Measurements from ENCODE around the gene DEFB112. TPM values are rescaled to one million over a fixed set of nuclear protein-coding genes. Genes with fewer than 3 reads are reported as not detected.

The DEFB112 gene
- total RNA-seq, 1 experiment from 2014 or later, result not detected

DNA sequence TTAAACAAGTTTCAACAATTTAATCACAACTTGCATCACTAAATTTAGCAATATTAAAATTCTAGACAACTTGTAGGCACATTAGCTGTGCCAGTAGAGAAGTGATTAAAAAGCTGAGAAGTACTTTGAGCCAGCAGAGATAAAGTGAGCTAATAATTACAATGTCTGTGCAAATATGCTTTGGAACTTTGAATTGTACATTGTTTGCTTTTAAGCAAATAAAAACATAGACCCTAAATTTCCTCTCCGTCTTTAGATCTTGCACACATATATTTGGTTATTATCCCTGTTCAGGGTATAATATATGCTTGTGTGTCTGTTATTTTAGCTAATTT, 44.2 kb upstream of the DEFB112 start:
- ChIA-PET POLR2A (no interaction called here), CTCF (no interaction called here)
- intact Hi-C loops (cut with micrococcal nuclease; ENCODE audit: unreplicated experiment) (no loop called here), in situ Hi-C loops (cut with HindIII; ENCODE audit: low pct_unique_long_range_greater_than_20kb, low sequenced_read_pairs) (no loop called here)
- H3K27ac ChIP-seq (ENCODE audit: low read length), result no peak overlapping the region
- no peak for DNase-seq (ENCODE audit: low read depth, low spot score)
- TF ChIP-seq TCF7L2 (IDR thresholded peaks at IDR 0.05; ENCODE audit: low read depth, low read length) (no peak), SIN3A (IDR thresholded peaks at IDR 0.05; ENCODE audit: borderline replicate concordance, insufficient read depth, low read depth, low read length) (no peak)
- H3K27me3 ChIP-seq (ENCODE audit: control insufficient read depth, insufficient read depth, low read length), result no peaks in the 10 kb centered on the region
- no peaks in the 10 kb centered on the region for H3K9me3 ChIP-seq (ENCODE audit: control insufficient read depth, insufficient read depth, low read depth, low read length)
- no TSS peak for BruUV-seq (replicated peaks)
- no peak for ATAC-seq
- no peaks in the 10 kb centered on the region for H3K36me3 ChIP-seq (ENCODE audit: control insufficient read depth, insufficient read depth, low read length)
- no peaks in the 10 kb centered on the region for H3K4me1 ChIP-seq (ENCODE audit: control insufficient read depth, insufficient read depth, low read length)
- H3K4me3 ChIP-seq (ENCODE audit: low read depth in 2 of 2, low read length in 2 of 2), result no peak overlapping the region

DNA sequence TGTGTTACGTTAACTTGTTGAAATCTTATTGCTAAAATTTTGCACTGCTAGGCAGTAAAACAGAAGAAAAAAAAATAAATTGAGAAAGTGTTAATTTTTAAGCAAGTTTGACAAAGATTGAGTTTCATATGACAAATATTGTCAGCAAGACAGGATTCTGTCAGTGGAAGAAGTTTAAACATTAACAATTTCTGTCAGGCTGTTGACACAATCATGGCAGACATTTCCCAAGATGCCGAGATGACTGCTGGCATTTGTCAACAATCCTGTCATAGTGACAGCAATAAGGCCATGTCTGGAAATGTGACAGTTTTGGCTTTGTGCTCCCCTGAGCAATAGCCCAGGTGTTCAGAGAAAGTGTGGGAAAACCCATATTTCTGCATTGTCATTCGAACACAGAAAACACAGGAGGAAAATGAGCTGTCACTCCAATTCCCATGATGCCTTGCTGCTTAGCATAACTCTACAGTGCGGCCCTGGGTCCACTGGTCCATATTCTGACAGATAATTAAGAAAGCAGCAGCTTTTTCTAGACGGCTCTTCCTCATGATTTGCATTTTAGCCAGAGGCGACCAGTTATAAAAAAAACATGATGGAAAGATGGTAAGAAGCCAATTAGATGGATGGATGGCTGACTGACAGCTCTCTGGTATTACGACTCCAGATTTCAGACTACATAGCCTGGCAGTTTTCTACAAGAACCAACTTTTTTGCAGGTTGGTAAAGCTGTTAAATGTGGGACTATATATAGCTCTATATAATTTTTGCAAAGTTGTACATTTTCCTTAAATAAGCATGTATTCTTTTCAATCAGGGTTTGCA, 43.6 kb upstream of the DEFB112 start:
- POLR2A ChIA-PET, result no interaction called here
- Histone ChIP-seq H3K4me1 (ENCODE audit: control insufficient read depth, insufficient read depth, low read length) (no peaks in the 10 kb centered on the region), H3K27ac (ENCODE audit: low read length) (no peak overlapping the region), H3K4me3 (ENCODE audit: low read depth in 2 of 2, low read length in 2 of 2) (no peak overlapping the region), H3K9me3 (ENCODE audit: control insufficient read depth, insufficient read depth, low read depth, low read length) (no peaks in the 10 kb centered on the region), H3K27me3 (ENCODE audit: control insufficient read depth, insufficient read depth, low read length) (no peaks in the 10 kb centered on the region), H3K36me3 (ENCODE audit: control insufficient read depth, insufficient read depth, low read length) (no peaks in the 10 kb centered on the region)
- CTCF ChIA-PET, result no interaction called here
- TF ChIP-seq TCF7L2 (IDR thresholded peaks at IDR 0.05; ENCODE audit: low read depth, low read length) (no peak), CTCF (IDR thresholded peaks at IDR 0.05) (no peak), REST (IDR thresholded peaks at IDR 0.05; ENCODE audit: insufficient read depth in 1 of 2, low read depth in 2 of 2, low read length in 1 of 2) (no peak), SIN3A (IDR thresholded peaks at IDR 0.05; ENCODE audit: borderline replicate concordance, insufficient read depth, low read depth, low read length) (no peak), POLR2AphosphoS5 (IDR thresholded peaks at IDR 0.05; ENCODE audit: low read depth, low read length) (no peak)
- in situ Hi-C loops (cut with HindIII; ENCODE audit: low pct_unique_long_range_greater_than_20kb, low sequenced_read_pairs), result no loop called here
- intact Hi-C loops (cut with micrococcal nuclease; ENCODE audit: unreplicated experiment), result no loop called here
- ATAC-seq (no peak), DNase-seq (ENCODE audit: low read depth, low spot score) (no peak)
- no TSS peak for BruUV-seq (replicated peaks)

GRCh38 chr6:50091641-50092040, 41.9 kb upstream of the DEFB112 start:
- intact Hi-C loops (cut with micrococcal nuclease; ENCODE audit: unreplicated experiment), result no loop called here
- no peaks in the 10 kb centered on the region for H3K4me1 ChIP-seq (ENCODE audit: control insufficient read depth, insufficient read depth, low read length)
- DNase-seq (ENCODE audit: low read depth, low spot score) (no peak), ATAC-seq (no peak)
- CTCF ChIA-PET, result no interaction called here
- in situ Hi-C loops (cut with HindIII; ENCODE audit: low pct_unique_long_range_greater_than_20kb, low sequenced_read_pairs), result no loop called here
- H3K4me3 ChIP-seq (ENCODE audit: low read depth in 2 of 2, low read length in 2 of 2), result no peak overlapping the region
- H3K9me3 ChIP-seq (ENCODE audit: control insufficient read depth, insufficient read depth, low read depth, low read length), result no peaks in the 10 kb centered on the region
- no peak overlapping the region for H3K27ac ChIP-seq (ENCODE audit: low read length)
- H3K36me3 ChIP-seq (ENCODE audit: control insufficient read depth, insufficient read depth, low read length), result no peaks in the 10 kb centered on the region
- POLR2A ChIA-PET, result no interaction called here
- no peak for TF ChIP-seq POLR2AphosphoS5 (IDR thresholded peaks at IDR 0.05; ENCODE audit: low read depth, low read length)
- no peak for TF ChIP-seq CTCF (IDR thresholded peaks at IDR 0.05)
- TF ChIP-seq SIN3A (IDR thresholded peaks at IDR 0.05; ENCODE audit: borderline replicate concordance, insufficient read depth, low read depth, low read length), result no peak
- TF ChIP-seq REST (IDR thresholded peaks at IDR 0.05; ENCODE audit: insufficient read depth in 1 of 2, low read depth in 2 of 2, low read length in 1 of 2), result no peak
- no peak for TF ChIP-seq TCF7L2 (IDR thresholded peaks at IDR 0.05; ENCODE audit: low read depth, low read length)
- no peaks in the 10 kb centered on the region for H3K27me3 ChIP-seq (ENCODE audit: control insufficient read depth, insufficient read depth, low read length)
- no TSS peak for BruUV-seq (replicated peaks)
